Stimulated activated CD4-positive, alpha-beta T cell treated with anti-CD3 and anti-CD28 coated beads, Interleukin-4, amount 100 ng/mL, for 4 hours (primary cell): ENCODE data around the gene FAM170B.

Source experiments
- DNase-seq, 2 experiments: peaks; one replicate each; pipeline ENCODE4 v3.0.0-alpha.2; 2020

FAM170B gene

GRCh38 chr10:49096890-49097445 is 36.9 kb downstream of the FAM170B start:
- DNase-seq: no peak

- DNase-seq: no peak
Measured at GRCh38 chr10:49094646-49095045, 39.2 kb downstream of the FAM170B start.

- no peak for DNase-seq
Measured at GRCh38 chr10:49093922-49094321, 39.9 kb downstream of the FAM170B start.

GRCh38 chr10:49092477-49092876 is 41.3 kb downstream of the FAM170B start:
- no peak for DNase-seq

- no peak for DNase-seq
Measured at GRCh38 chr10:49091450-49092210, 42.2 kb downstream of the FAM170B start.

- DNase-seq: no peak
Measured at GRCh38 chr10:49090696-49091380, 43.0 kb downstream of the FAM170B start.

GRCh38 chr10:49090189-49090575 is 43.6 kb downstream of the FAM170B start:
- no peak for DNase-seq

GRCh38 chr10:49089557-49090188 is 44.1 kb downstream of the FAM170B start:
- no peak for DNase-seq

GRCh38 chr10:49089152-49089551 is 44.7 kb downstream of the FAM170B start:
- DNase-seq: no peak

- DNase-seq: no peak
Measured at GRCh38 chr10:49086889-49087288, 46.9 kb downstream of the FAM170B start.

GRCh38 chr10:49083261-49083660 is 50.6 kb downstream of the FAM170B start:
- DNase-seq: no peak

- DNase-seq: no peak
Measured at GRCh38 chr10:49082766-49083165, 51.1 kb downstream of the FAM170B start.

- DNase-seq: no peak
Measured at GRCh38 chr10:49081547-49082275, 52.1 kb downstream of the FAM170B start.
